Activated CD4-positive, alpha-beta T cell treated with anti-CD3 and anti-CD28 coated beads, Interleukin-2, Interleukin-6, amounts not matched to agents 100 ng/mL and 50 ng/mL, durations not matched to agents 16 hours and 8 hours (primary cell): Measurements from ENCODE around the gene MPIG6B.

ENCODE experiments used
- DNase-seq: peaks from one replicate; pipeline ENCODE4 v3.0.0-alpha.2; 2020

MPIG6B gene

GRCh38 chr6:31769684-31770371 lies 46.7 kb downstream of the MPIG6B start:
- peak; percentile 91 for DNase-seq

- DNase-seq = no peak
These were observed 47.7 kb downstream of the MPIG6B start for GRCh38 chr6:31770860-31771259.

GRCh38 chr6:31771992-31772358 lies 48.8 kb downstream of the MPIG6B start:
- DNase-seq = no peak

GRCh38 chr6:31775184-31775583 lies 52.0 kb downstream of the MPIG6B start:
- no peak for DNase-seq

- DNase-seq = no peak
These were observed 52.7 kb downstream of the MPIG6B start for GRCh38 chr6:31775633-31776484.
